ENCODE measurements around the gene ARHGEF7.

The ARHGEF7 gene

DNA sequence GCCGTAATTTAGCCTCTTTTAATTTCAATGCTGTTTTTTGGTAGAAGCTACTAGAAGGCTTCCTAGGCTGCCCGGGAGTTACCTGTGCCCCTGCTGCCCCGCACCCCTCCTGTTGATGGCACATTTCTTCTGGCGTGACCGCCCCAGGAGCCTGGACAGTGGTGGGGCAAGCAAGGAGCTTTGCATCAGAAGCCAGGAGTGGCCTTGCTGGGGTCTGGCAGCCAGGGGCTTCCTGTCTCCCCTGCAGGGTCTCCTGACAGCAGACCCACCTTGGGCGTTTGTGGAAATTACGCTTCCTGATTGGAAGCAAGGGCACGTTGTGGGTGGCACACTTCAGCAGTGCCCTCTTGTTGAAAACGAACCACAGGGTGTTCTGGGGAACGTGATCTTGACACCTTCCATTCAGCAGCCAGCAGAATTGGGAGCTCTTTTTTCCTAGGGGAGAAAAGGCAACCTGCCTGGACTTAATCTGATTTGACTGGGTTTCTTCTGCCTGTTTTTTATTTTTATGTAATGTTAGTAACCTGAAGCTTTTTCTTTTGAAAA, 115.3 kb downstream of the ARHGEF7 start:
- TF ChIP-seq, protein P1, sequence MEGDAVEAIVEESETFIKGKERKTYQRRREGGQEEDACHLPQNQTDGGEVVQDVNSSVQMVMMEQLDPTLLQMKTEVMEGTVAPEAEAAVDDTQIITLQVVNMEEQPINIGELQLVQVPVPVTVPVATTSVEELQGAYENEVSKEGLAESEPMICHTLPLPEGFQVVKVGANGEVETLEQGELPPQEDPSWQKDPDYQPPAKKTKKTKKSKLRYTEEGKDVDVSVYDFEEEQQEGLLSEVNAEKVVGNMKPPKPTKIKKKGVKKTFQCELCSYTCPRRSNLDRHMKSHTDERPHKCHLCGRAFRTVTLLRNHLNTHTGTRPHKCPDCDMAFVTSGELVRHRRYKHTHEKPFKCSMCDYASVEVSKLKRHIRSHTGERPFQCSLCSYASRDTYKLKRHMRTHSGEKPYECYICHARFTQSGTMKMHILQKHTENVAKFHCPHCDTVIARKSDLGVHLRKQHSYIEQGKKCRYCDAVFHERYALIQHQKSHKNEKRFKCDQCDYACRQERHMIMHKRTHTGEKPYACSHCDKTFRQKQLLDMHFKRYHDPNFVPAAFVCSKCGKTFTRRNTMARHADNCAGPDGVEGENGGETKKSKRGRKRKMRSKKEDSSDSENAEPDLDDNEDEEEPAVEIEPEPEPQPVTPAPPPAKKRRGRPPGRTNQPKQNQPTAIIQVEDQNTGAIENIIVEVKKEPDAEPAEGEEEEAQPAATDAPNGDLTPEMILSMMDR (IDR thresholded peaks at IDR 0.05; ENCODE audit: low read depth, low read length, missing control alignments) = no peak
- no peak overlapping the region for H3K4me3 ChIP-seq (replicated peaks; ENCODE audit: low read depth, low read length)
- no peak for DNase-seq (ENCODE audit: extremely low read depth, low read depth)

DNA sequence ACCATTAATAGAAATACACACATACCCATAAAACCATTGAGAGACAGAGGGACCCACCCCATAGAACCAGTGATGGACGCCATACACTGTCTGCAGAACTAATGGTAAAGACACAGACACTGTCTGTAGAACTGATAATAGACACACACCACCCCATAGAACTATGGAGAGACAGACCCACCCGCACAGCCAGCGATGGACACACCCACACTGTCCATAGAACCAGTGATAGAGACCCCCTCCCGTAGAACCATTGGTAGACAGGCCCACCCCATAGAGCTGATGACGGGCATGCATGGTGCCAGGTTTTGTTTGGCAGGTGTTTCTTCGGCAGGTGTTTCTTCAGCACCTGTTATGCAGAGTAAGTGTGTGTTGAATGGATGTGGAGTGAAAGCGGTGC, 117.1 kb downstream of the ARHGEF7 start:
- no peak overlapping the region for H3K4me3 ChIP-seq (replicated peaks; ENCODE audit: low read depth, low read length)
- DNase-seq (ENCODE audit: extremely low read depth, low read depth) = no peak
- TF ChIP-seq, protein P1 (IDR thresholded peaks at IDR 0.05; ENCODE audit: low read depth, low read length, missing control alignments) = no peak

DNA sequence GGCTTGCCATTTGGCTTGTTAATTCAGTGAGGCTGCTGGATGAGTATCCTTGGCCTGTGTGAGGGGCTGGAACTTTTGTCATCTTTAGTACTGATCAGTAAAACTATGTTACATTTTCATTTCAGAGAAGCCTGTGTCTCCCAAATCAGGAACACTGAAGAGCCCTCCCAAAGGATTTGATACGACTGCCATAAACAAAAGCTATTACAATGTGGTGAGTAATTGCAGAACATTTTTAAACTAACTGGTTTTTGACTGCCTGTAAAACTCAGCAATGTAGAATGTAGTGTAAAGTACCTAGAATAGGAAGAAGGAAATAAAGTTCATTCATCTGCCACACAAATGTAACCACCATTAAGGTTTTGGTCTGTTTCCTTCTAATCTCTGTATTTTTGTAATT, 118.0 kb downstream of the ARHGEF7 start:
- H3K4me3 ChIP-seq (replicated peaks; ENCODE audit: low read depth, low read length) = no peak overlapping the region
- DNase-seq (ENCODE audit: extremely low read depth, low read depth) = no peak
- TF ChIP-seq, protein P1 (IDR thresholded peaks at IDR 0.05; ENCODE audit: low read depth, low read length, missing control alignments) = no peak

DNA sequence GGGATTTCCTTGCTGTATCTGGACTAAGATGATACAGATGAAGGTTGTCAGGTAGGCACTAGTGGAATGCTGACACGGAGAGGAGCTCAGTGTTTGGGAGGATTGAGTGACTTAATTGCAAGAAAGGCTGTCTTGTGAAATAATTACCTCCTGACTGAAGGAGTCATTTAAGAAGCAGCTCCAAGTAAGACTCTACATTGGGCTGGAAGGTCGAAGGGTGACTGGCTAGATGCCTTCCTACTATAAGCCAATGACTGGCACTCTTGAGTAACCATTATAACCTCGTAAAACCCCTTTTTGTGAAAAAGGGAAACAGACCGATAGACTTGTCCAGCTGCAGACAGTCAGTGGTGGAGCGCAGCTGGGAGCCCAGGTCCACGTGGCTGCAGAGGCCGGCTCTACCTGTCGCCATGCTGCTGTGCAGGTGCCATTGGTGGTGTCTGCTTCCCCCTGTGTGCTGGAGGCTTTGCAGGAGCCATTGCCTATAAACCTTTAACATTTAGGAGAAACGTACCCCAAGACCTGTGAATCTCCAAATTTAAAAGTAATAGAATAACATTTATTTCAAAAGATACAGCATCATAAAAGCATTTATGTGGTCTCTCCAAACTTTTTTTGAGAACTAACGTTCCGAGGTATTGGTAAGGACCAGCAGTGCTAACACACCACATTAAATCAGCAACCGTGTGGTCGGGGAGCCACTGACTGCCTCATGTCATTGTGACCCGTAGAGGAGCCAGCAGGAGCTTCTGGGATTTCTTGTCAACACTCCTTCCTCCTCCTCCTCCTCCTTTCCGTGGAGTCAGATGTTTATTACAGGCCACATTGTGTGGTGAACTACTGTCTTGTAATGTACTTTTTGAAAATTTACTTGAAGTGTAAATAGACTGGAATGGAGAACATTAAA, 124.9 kb downstream of the ARHGEF7 start:
- DNase-seq (ENCODE audit: extremely low read depth, low read depth) = no peak
- no peak overlapping the region for H3K4me3 ChIP-seq (replicated peaks; ENCODE audit: low read depth, low read length)
- TF ChIP-seq, protein P1 (IDR thresholded peaks at IDR 0.05; ENCODE audit: low read depth, low read length, missing control alignments) = no peak

DNA sequence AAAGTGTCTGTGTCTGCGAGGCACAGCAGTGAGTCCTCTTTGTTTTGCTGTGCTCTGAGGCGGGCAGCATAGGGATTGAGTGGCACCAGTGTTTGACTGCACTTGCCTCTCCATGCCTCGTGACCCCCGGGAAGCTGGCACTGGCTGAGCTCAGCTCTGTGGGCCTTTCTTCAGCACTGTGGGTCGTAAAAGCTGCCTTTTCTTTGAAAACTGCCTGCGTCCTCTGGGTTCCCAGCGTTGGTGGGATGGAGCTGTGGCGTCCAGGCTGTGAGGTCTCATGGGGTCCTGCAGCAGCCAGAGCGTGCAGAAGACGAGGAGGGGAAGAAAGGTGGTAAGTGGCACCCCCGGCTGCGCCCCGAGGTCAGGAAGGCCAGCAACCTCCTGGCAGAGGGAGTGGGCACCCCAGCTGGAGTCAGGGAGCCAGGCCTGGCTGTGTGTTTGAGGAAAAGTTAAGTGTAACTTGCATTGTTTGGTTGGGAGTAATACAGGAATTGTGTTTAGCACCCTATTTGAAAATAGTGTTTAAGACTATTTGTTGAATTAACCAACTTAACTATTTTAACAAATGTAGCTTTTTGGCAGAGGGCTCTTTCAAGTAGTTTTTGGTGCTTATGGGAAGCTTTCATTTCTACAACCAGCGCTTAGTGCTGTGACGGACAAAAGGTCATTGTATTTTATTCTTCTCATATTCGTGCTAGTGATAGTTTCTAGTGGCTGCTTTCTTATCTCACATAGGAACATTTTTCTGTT, 126.1 kb downstream of the ARHGEF7 start:
- no peak overlapping the region for H3K4me3 ChIP-seq (replicated peaks; ENCODE audit: low read depth, low read length)
- TF ChIP-seq, protein P1 (IDR thresholded peaks at IDR 0.05; ENCODE audit: low read depth, low read length, missing control alignments) = no peak
- no peak for DNase-seq (ENCODE audit: extremely low read depth, low read depth)

DNA sequence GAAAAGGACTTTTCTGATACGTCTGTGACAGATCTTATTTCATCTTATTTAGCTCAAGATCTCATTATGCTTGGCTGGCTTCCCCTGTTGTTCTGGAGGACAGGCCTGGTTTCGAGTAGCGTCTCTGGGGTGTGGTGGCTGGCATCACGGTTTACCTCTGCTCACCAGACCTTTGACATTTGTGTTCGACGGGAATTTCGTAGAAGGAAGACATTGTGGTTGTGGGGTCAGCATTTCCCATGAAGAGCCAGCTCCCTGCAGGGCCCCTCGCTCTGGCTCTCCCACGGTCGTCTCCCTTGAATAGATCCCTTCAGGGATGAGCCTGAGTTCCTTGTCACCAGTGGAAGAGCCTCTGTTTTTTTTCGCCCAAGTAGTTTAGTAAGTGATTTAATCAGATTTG, 126.8 kb downstream of the ARHGEF7 start:
- TF ChIP-seq, protein P1 (IDR thresholded peaks at IDR 0.05; ENCODE audit: low read depth, low read length, missing control alignments) = no peak
- no peak overlapping the region for H3K4me3 ChIP-seq (replicated peaks; ENCODE audit: low read depth, low read length)
- DNase-seq (ENCODE audit: extremely low read depth, low read depth) = no peak

All from HFF-Myc (cell line).